Measurements from ENCODE around the gene LY6G5B. TPM values are rescaled to one million over a fixed set of nuclear protein-coding genes. Genes with fewer than 3 reads are reported as not detected.

The LY6G5B gene
- total RNA-seq, 1 experiment from 2014 or later, result 14.4 TPM

- H3K4me1 Mint-ChIP-seq (ENCODE audit: insufficient read depth, unreplicated experiment), result peaks cover 11% of the 10 kb centered on the region
- no peaks in the 10 kb centered on the region for H3K9me3 Mint-ChIP-seq (ENCODE audit: unreplicated experiment)
- H3K27me3 Mint-ChIP-seq (ENCODE audit: insufficient read depth, unreplicated experiment), result no peaks in the 10 kb centered on the region
- TF ChIP-seq CTCF (IDR thresholded peaks at IDR 0.05; ENCODE audit: unreplicated experiment), result no peak
- POLR2A ChIA-PET, result interaction anchor here (0.6 to 1.6 kb wide), 4 partner anchors 14 to 105 kb away, joined by 3 to 5 read pairs (median 4); partner anchors contain the start of genes ABHD16A, CLIC1 and HSPA1B
- H3K36me3 Mint-ChIP-seq (ENCODE audit: insufficient read depth, unreplicated experiment), result no peaks in the 10 kb centered on the region
- DNase-seq (ENCODE audit: unreplicated experiment), result no peak
- no peak overlapping the region for H3K27ac Mint-ChIP-seq (ENCODE audit: low read depth, unreplicated experiment)
- no peak overlapping the region for H3K4me3 Mint-ChIP-seq (ENCODE audit: unreplicated experiment)
- BruUV-seq (replicated peaks), result no TSS peak
- intact Hi-C loops (cut with micrococcal nuclease), result no loop called here
- CTCF ChIA-PET, result interaction anchor here (0.7 kb wide), 2 partner anchors 10 to 316 kb away, joined by 3 to 4 read pairs; partner anchors contain the start of gene CYP21A2
These were observed 52.4 kb downstream of the LY6G5B start for GRCh38 chr6:31722173-31722572.

Small RNA genes within 50 kb of the gene (microRNA-seq; reads per million reads assigned to microRNA genes)
- not detected for gene MIR4646
- gene MIR6832, result not detected

Other genes with a start within 250 kb of the LY6G5B start
- 4.3 and 7.6 TPM in 2 replicates for gene MICB, start 171.8 kb upstream of the LY6G5B start, total RNA-seq (2022)
- gene MCCD1, start 141.0 kb upstream of the LY6G5B start, total RNA-seq (2022), result not detected in 2 replicates
- 551 and 565 TPM in 2 replicates for gene DDX39B, start 128.0 kb upstream of the LY6G5B start, total RNA-seq (2022)
- 1.2 and 2.4 TPM in 2 replicates for gene ATP6V1G2, start 123.4 kb upstream of the LY6G5B start, total RNA-seq (2022)
- gene NFKBIL1, start 122.4 kb upstream of the LY6G5B start, total RNA-seq (2022), result 25.2 and 30.3 TPM in 2 replicates
- not detected in 2 replicates for gene LTA, start 97.7 kb upstream of the LY6G5B start, total RNA-seq (2022)
- not detected in 2 replicates for gene TNF, start 94.4 kb upstream of the LY6G5B start, total RNA-seq (2022)
- gene LTB, start 87.6 kb upstream of the LY6G5B start, total RNA-seq (2022), result 0.37 TPM in 1 of 2 replicates, not detected in the other
- gene LST1, start 83.7 kb upstream of the LY6G5B start, total RNA-seq (2022), result not detected in 2 replicates
- gene NCR3, start 77.0 kb upstream of the LY6G5B start, total RNA-seq (2022), result not detected in 2 replicates
- not detected in 2 replicates for gene AIF1, start 54.7 kb upstream of the LY6G5B start, total RNA-seq (2022)
- 247 and 266 TPM in 2 replicates for gene PRRC2A, start 49.3 kb upstream of the LY6G5B start, total RNA-seq (2022)
- gene BAG6, start 17.3 kb upstream of the LY6G5B start, total RNA-seq (2022), result 290 and 291 TPM in 2 replicates
- 5.0 and 5.2 TPM in 2 replicates for gene APOM, start 14.1 kb upstream of the LY6G5B start, total RNA-seq (2022)
- gene C6orf47, start 9.2 kb upstream of the LY6G5B start, total RNA-seq (2022), result 15.5 and 16.6 TPM in 2 replicates
- gene GPANK1, start 5.0 kb upstream of the LY6G5B start, total RNA-seq (2022), result 13.0 and 13.6 TPM in 2 replicates
- 197 and 209 TPM in 2 replicates for gene CSNK2B, start 3.9 kb upstream of the LY6G5B start, total RNA-seq (2022)
- gene LY6G5C, start 11.1 kb downstream of the LY6G5B start, total RNA-seq (2022), result 0.64 and 1.4 TPM in 2 replicates
- gene ABHD16A, start 33.3 kb downstream of the LY6G5B start, total RNA-seq (2022), result 32.1 and 42.7 TPM in 2 replicates
- not detected in 2 replicates for gene LY6G6F, start 36.9 kb downstream of the LY6G5B start, total RNA-seq (2022)
- not detected in 2 replicates for gene LY6G6D, start 45.4 kb downstream of the LY6G5B start, total RNA-seq (2022)
- 0.32 TPM in 1 of 2 replicates, not detected in the other for gene LY6G6C, start 51.8 kb downstream of the LY6G5B start, total RNA-seq (2022)
- gene MPIG6B, start 53.4 kb downstream of the LY6G5B start, total RNA-seq (2022), result not detected in 2 replicates
- 8.5 and 13.5 TPM in 2 replicates for gene DDAH2, start 59.3 kb downstream of the LY6G5B start, total RNA-seq (2022)
- 511 and 632 TPM in 2 replicates for gene CLIC1, start 66.6 kb downstream of the LY6G5B start, total RNA-seq (2022)
- 36.6 and 43.1 TPM in 2 replicates for gene MSH5, start 70.0 kb downstream of the LY6G5B start, total RNA-seq (2022)
- gene SAPCD1, start 92.7 kb downstream of the LY6G5B start, total RNA-seq (2022), result 4.3 and 5.1 TPM in 2 replicates
- 2.0 and 3.1 TPM in 2 replicates for gene VWA7, start 107.4 kb downstream of the LY6G5B start, total RNA-seq (2022)
- gene VARS1, start 125.8 kb downstream of the LY6G5B start, total RNA-seq (2022), result 133 and 200 TPM in 2 replicates
- 36.9 and 47.4 TPM in 2 replicates for gene LSM2, start 137.0 kb downstream of the LY6G5B start, total RNA-seq (2022)
- 0.35 and 0.79 TPM in 2 replicates for gene HSPA1L, start 145.3 kb downstream of the LY6G5B start, total RNA-seq (2022)
- gene HSPA1A, start 145.6 kb downstream of the LY6G5B start, total RNA-seq (2022), result 20.3 and 34.0 TPM in 2 replicates
- 29.8 and 51.6 TPM in 2 replicates for gene HSPA1B, start 157.8 kb downstream of the LY6G5B start, total RNA-seq (2022)
- gene NEU1, start 192.8 kb downstream of the LY6G5B start, total RNA-seq (2022), result 19.7 and 43.8 TPM in 2 replicates
- not detected in 2 replicates for gene SLC44A4, start 209.0 kb downstream of the LY6G5B start, total RNA-seq (2022)
- 20.2 and 21.8 TPM in 2 replicates for gene EHMT2, start 227.7 kb downstream of the LY6G5B start, total RNA-seq (2022)
- 3.6 and 4.0 TPM in 2 replicates for gene ZBTB12, start 232.1 kb downstream of the LY6G5B start, total RNA-seq (2022)